SK-N-SH (cell line): ENCODE data around the gene NAE1. TPM values are rescaled to one million over a fixed set of nuclear protein-coding genes. Genes with fewer than 3 reads are reported as not detected.

ENCODE experiments used
- polyA plus RNA-seq, 3 experiments: library from polyadenylated mRNA; depleted of rRNA; stranded (reverse); fragments of >200 nt; gene quantifications; 2 replicates each; pipeline ENCODE4 v1.2.3, GENCODE V29; 2012

Gene NAE1
- polyA plus RNA-seq, 1 of the 3 experiments (the other 2 are of a cell fraction) = 33.8 TPM

Other genes starting within 250 kb of the NAE1 start
- 64.2 and 69.4 TPM in 2 replicates for gene CMTM3, start 226.3 kb downstream of the NAE1 start, polyA plus RNA-seq (2012; rRNA removed)
- 21.7 and 30.8 TPM in 2 replicates for gene CMTM4, start 134.2 kb downstream of the NAE1 start, polyA plus RNA-seq (2012; rRNA removed)
- 33.1 and 49.6 TPM in 2 replicates for gene DYNC1LI2, start 79.4 kb downstream of the NAE1 start, polyA plus RNA-seq (2012; rRNA removed)
- 0.06 and 0.08 TPM in 2 replicates for gene TERB1, start 29.4 kb downstream of the NAE1 start, polyA plus RNA-seq (2012; rRNA removed)
- gene CA7, start 13.4 kb upstream of the NAE1 start, polyA plus RNA-seq (2012; rRNA removed) = 0.11 and 0.12 TPM in 2 replicates
- 4.7 and 7.3 TPM in 2 replicates for gene PDP2, start 49.5 kb upstream of the NAE1 start, polyA plus RNA-seq (2012; rRNA removed)
- not detected in 2 replicates for gene CDH16, start 87.9 kb upstream of the NAE1 start, polyA plus RNA-seq (2012; rRNA removed)
- 9.3 and 11.7 TPM in 2 replicates for gene RRAD, start 94.6 kb upstream of the NAE1 start, polyA plus RNA-seq (2012; rRNA removed)
- gene CIAO2B, start 103.4 kb upstream of the NAE1 start, polyA plus RNA-seq (2012; rRNA removed) = 577 and 665 TPM in 2 replicates
- 33.1 and 37.8 TPM in 2 replicates for gene CES2, start 104.5 kb upstream of the NAE1 start, polyA plus RNA-seq (2012; rRNA removed)
- gene CES3, start 130.3 kb upstream of the NAE1 start, polyA plus RNA-seq (2012; rRNA removed) = 1.4 and 1.8 TPM in 2 replicates
- 7.3 and 13.2 TPM in 2 replicates for gene CES4A, start 157.6 kb upstream of the NAE1 start, polyA plus RNA-seq (2012; rRNA removed)
- 38.8 and 40.1 TPM in 2 replicates for gene CBFB, start 198.2 kb upstream of the NAE1 start, polyA plus RNA-seq (2012; rRNA removed)